Measurements from ENCODE around the gene ZGPAT.

GRCh38 chr20:63668351-63668750 lies 39.5 kb upstream of the ZGPAT start:
- TF ChIP-seq ZFP36L1 (CRISPR knock-in tag; IDR thresholded peaks at IDR 0.05) (no peak), MAFG (CRISPR knock-in tag; IDR thresholded peaks at IDR 0.05) (no peak), ZNF280D (CRISPR knock-in tag; IDR thresholded peaks at IDR 0.05) (no peak), CTCF (CRISPR knock-in tag; IDR thresholded peaks at IDR 0.05) (no peak), MXD4 (CRISPR knock-in tag; IDR thresholded peaks at IDR 0.05) (no peak), ZBTB7A (CRISPR knock-in tag; IDR thresholded peaks at IDR 0.05) (no peak), RAD21 (CRISPR knock-in tag; IDR thresholded peaks at IDR 0.05) (no peak), ZNF563 (CRISPR knock-in tag; IDR thresholded peaks at IDR 0.05) (no peak), POLR2A (IDR thresholded peaks at IDR 0.05; ENCODE audit: insufficient read depth in 1 of 2, low read depth in 2 of 2, low read length in 2 of 2) (no peak)
- TF ChIP-seq, protein P1, sequence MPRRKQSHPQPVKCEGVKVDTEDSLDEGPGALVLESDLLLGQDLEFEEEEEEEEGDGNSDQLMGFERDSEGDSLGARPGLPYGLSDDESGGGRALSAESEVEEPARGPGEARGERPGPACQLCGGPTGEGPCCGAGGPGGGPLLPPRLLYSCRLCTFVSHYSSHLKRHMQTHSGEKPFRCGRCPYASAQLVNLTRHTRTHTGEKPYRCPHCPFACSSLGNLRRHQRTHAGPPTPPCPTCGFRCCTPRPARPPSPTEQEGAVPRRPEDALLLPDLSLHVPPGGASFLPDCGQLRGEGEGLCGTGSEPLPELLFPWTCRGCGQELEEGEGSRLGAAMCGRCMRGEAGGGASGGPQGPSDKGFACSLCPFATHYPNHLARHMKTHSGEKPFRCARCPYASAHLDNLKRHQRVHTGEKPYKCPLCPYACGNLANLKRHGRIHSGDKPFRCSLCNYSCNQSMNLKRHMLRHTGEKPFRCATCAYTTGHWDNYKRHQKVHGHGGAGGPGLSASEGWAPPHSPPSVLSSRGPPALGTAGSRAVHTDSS (CRISPR knock-in tag; conservative IDR thresholded peaks at IDR 0.05): no peak
